GM21619 (cell line): ENCODE measurements around the gene GALNT6.

Source experiments
- ATAC-seq: cut with Tn5 transposase; IDR thresholded peaks from one replicate; pipeline ENCODE4 v1.9.1; 2021; ENCODE audit not compliant: unreplicated experiment

The GALNT6 gene

DNA sequence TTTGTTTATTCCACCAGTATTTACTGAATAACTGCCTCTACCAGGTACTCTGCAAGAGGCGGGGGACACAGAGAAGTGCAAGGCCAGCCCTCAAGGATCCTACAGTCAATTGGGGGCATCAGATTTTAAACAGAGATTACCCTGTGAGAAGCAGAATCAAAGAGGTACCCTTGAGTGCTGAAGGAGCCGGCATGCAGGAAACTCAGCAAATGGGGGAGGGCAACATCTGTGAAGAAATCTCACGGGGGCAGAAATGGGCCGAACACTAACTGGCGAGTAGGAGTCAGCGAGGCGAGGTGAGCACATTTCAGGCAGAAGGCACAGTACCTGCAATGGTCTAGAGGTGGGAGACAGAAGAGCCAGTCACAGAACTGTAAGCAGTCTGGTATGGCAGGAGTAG lies 9.0 kb downstream of the GALNT6 start:
- no peak for ATAC-seq

DNA sequence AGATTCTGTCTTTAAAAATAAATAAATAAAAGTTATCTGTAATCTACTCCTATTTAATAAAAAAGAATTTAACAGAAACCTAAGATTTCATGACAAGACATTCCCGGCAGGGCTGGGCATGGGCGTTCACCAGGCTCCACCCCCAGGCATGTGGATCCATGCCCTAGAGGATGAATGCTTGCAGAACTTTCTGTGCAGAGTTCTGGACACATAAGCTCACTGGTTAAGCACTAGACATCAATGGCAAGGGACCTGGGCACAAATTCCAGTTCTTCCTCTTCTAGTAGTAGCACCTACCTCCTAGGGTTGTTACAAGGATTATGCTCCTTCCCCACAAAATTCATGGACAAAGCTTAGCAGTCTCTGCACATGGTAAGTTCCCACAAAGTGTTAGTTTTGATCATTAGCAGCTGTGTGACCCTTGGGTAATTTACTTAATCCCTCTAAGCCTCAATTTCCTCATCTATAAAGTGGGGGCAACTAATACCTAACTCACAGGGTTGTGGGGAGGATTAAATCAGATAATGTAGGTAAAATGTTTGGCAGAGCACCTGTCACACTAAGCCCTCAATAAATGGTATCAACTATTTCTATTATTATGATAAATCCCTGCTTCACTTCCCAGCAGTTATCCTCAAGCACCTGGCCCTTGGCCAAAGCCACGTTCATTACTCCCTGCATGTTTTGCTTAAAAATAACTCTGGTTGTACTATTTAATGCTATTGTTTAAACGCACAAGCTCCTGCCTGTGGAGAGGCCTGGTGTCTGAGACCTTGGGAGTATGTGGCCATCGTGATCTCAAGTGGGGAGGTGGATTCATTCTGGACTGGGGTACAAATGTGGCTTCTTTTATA lies 9.8 kb downstream of the GALNT6 start:
- no peak for ATAC-seq

DNA sequence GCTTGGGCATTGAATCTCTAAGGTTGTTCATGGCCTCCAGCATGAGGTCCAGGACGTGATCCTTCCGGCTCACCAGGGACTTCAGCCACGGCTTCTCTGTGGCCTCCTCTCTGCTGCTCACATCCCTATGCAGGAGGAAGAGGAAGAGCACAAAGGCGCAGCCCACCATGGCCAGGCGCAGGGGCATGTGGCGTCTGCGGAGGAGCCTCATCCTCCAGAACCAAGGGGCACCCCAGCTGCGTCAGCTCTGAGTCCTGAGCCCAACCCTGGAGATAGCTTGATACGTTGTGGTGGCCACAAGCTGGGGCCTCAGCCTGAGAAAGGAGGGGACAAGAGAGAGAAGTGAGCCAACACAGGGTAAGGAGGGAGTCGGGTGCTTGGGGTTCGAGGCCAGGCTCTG lies 11.6 kb downstream of the GALNT6 start:
- no peak for ATAC-seq

DNA sequence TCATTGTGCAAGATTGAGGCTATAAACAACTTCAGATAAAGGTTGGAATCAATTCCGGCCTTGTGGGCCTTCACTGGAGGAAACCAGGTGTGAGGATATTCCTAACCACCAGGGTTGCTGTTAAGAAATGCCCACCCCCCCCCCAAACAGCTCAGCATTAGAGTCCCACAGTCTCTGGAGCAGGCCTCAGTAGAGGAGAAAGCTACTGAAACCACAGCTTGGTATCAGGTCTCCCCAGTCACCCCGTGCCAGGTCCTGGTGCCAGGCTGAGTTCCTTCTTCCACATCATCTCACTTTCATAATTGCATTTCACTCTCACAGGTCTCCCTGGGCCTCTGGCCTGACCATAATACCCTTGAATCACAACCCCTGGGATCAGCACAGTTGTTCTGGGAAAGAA lies 12.5 kb downstream of the GALNT6 start:
- ATAC-seq = no peak

DNA sequence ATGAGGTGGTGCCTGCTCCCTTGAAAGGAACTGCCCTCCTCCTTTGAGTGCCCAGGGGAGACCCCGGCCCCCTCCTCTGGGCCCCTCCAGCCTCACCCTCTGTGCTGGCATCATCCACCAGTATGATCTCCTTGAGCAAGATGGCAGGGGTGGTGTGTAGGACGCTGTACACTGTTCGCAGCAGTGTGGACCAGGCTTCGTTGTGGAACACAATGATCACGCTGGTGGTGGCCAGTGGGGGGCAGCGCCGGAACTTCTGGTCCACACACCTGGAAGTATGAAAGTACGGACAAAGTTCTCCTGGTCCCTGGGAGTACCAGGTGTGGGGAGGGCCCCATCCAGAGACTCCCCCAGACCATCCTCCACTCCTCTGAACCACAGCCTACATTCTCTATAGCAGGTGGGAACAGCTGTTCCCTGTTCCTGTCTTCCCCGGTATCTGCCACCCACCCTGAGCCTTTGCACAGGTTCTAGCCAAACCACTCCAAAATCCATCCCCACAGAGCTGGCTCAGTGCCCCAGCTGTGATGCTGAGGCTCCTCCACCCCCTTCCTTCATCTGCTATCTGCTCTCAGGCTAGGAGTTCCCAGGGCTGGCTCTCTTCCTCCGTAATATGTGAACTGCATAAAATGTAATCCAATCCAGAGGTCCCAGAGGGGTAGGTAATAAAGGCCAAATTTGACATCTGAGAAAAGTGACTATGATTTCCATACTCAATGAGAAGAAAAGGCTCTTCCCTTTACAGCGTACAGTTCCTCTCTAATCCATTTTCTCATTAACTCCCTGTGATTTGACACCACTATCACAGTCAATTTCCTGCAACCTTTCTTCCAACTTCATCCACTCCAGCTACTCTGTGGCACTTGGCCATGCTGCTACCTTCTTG lies 13.9 kb downstream of the GALNT6 start:
- ATAC-seq = no peak

DNA sequence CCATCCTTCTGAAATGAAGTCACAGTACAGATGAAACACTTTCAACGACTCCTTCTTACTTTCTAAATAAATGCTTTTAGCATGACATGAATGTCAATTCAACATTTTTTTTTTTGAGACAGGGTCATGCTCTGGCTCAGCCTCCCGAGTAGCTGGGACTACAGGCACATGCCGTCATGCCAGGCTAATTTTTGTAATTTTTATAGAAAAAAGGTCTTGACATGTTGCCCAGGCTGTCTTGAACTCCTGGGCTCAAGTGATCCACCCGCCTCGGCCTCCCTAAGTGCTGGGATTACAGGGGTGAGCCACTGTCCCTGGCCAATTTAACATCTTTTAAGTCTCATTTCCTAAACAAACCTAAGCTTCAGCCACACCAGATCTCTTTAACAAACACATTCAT lies 16.4 kb downstream of the GALNT6 start:
- ATAC-seq = no peak

DNA sequence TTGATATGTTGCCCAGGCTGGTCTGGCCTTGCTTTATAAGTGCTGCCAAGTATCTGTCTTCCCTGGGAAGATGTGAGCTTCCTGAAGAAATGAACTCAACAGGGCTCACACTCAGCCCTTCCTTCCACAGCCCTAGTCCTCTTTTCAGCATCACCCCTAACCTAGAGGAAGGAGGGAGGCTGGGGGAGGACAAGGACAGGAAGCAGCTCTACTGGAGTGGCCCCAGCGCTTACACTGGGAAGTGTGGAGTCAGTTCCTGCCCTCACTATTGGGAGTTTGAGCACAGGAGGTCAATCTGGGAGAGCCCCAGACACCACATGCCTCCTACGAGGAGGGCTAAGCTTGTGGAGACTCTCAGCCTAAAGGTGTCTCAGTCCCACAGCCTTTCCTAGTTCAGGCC lies 16.8 kb downstream of the GALNT6 start:
- ATAC-seq = no peak

DNA sequence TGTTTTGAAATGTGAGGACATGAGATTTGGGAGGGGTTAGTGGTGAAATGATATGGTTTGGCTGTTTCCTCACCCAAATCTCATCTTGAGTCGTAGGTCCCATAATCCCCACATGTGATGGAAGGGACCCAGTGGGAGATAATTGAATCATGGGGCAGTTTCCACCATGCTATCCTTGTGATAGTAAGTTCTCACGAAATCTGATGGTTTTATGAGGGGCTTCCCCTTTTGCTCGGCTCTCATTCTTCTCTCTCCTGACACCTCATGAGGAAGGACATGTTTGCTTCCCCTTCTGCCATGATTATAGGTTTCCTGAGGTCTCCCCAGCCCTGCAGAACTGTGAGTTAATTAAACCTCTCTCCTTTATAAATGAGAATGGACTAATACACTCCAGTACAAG lies 18.0 kb downstream of the GALNT6 start:
- no peak for ATAC-seq

DNA sequence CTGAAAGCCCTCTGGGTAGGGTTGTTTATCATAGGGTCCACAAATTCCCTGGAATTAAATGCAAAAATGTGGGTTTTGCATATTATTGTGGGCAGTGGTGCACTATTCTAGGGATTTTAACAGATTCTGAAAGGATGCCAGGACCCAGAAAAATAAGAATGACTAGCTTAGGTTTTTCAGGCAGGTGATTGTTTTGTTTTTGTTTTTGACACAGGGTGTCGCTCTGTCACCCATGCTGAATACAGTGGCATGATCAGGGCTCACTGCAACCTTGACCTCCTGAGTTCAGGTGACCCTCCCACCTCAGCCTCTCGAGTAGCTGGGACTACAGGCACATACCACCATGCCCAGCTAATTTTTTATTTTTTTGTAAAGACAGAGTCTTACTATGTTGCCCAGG lies 19.2 kb downstream of the GALNT6 start:
- ATAC-seq = no peak

DNA sequence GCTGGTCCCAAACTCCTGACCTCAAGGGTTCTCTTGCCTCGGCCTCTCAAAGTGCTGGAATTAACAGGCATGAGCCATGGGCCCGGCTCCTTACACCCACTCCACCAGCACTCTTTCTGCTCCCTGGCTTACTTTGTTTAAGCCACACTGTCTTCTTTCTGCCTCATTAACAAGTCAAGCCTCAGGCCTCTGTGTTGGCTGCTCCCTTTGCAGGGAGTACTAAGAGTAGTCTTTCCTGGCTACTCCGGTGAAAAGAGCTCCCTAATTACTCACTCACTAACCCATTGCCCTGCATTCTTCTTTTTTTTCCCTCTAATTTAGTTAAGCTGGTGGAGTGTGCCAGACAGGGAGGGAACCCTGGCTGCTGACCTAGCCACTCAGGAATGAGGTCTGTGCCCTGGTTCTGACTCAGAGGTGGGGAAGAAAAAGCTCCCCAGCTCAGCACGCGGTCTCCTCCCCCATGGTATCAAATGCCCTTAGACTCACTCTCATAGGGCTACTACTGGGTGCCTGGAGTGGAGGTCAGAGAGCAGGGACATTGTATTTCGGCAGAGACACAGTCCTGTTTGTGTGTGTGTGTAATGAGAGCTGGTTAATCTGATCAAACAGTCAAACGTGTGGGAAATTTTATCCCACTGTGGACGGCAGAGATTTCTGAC lies 19.8 kb downstream of the GALNT6 start:
- no peak for ATAC-seq

DNA sequence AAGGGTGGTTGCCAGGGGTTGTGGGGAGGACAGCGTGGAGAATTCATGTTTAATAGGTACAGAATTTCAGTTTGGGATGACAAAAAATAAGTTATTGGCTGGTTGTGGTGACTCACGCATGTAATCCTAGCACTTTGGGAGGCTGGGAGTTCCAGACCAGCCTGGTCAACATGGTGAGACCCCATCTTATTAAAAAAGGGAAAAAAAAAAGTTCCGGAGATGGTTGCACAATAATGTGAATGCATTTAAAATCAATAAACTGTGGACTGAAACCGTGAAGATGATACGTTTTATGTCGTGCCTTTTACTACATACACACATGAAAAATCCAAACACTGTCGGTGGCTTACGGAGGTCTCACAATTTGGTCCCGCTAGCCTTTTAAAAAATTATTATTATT lies 20.5 kb downstream of the GALNT6 start:
- ATAC-seq = no peak

DNA sequence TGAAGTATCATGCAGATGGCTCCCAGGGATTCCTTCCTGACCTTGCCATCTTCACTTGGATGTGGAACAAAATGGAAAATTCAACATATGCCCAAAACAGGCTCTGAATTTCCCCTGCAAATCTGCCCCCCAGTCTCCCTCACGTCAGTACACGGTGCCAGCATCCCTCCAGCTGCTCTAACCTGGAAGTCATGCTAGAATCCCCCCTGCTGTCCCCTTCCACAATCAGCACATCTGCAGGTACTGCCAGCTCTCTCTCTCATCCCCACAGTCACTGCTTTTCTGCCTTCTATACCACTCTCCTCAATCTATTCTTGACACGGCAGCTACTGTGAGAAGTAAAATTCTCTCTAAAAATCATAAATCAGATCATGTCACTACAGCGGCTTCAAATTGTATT lies 21.6 kb downstream of the GALNT6 start:
- ATAC-seq = no peak

DNA sequence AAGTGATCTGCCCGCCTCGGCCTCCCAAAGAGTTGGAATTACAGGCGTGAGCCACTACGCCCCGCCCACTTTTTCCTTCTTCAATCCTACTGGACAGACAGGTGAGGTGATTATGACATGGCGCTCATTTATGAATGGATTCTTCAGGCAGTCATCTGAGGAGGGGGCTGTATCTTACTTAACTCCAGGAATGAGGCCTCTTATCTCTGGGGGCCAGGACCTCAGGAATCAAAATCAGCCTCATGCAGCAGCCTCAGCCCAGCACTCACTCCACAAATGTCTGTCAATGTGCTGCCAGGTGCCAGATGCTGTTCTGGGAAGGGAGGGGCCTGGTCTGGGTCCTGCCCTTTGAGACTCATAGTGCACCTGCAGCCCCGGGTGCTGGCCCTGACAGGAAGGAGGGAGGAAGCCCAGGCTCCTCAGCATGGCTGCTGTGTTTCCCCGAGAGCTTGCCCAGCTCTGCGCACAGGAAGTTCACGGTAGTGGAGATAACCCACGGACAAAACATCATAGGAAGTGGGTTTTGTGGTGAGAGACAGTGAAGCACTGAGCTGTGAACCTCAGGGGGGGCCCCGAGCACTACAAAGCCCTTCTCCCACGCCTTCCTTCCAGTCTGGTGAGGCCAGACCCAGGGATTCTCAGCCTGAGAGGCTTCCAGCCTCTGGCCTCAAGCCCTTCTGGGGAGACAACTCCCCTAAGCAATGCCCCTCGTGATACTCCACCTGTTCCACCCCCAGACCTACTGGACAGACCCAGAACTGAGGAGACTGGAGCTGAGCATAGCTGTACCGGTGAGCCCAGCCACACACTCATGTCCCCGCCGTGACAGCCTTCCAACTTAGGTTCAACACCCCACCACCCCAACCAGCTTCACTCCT lies 22.3 kb downstream of the GALNT6 start:
- ATAC-seq = peak; percentile 99

DNA sequence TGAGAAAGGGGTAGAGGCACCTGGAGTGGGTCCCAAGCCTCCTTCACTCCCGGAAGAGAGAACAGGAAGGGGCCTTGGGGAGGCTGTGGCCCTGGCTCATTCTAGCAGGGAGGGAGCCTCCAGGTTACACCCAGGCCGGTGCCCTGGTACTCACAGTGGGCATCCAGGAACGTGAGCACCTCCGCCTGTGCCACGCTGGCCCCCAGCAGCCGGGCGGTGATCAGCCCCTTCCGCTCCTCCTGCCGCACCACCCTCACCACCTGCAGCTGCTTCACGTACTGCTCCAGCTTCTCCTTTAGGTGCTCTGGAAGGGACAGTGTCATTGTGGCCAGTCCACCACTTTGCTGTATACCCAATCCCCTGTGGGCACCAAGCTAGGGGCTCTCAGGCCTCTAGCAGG lies 25.9 kb downstream of the GALNT6 start:
- ATAC-seq = no peak

DNA sequence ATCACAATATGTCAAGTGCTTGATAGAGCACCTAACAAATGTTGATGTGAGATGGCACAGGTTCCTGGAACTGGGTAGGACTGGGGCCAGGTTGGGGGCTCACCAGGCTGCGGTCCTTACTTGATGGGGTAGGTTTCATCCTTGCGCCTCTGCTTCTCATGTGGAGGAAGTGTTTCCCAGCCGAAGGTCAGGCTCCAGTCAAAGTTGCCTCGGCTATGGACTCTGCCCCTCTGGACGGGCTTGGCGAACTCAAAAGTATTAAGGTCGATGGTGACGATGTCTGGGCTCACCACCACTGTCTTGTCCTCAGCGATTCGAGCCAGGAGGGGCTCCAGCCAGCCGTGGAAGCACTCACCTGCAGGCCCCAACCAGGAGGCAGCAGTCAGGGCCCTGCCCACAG lies 27.2 kb downstream of the GALNT6 start:
- ATAC-seq = no peak

DNA sequence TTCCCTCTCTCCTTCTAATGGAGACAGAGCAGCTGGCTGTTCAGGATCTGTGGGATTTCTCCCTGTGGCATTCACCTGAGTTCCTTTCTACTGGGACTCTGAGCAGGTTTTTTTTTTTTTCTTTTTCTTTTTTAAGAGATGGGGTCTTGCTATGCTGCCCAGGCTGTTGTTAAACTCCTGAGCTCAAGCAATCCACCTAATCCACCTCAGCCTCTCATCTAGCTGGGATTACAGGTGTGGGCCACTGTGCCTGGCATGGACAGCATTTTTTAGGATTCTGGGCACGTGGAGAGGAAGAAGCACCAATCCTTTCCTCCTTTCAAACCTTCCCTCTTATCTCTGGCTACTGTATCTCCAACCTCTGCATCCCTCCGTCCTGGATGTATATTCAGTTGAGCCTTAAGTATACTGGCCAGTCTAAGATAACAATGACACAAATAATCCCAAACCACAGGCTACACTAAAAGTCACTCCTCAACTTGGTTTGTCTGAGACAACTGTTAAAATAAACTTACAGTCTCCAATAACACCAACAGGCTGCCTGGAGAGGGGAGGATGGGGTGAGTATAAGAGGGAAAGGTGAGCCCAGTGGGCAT lies 28.4 kb downstream of the GALNT6 start:
- no peak for ATAC-seq

DNA sequence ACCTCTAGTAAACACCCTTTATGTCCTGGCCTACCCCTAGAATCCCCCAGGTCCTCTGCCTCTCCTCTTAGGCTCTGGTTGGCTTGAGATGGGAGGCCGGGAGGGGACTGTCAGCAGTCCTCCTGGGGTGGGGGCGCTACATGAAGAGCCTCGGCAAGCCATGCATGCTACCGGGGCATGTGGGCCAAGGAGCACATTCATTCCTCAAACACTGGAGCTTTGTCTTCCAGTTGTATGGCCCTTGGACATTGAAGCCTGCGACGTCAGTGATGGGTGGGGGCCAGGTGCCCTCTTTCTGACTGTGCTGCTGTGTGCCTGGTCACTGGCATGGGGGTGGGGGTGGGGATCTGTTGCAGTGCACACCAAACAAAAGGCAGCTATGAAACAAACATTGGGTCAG lies 28.9 kb downstream of the GALNT6 start:
- no peak for ATAC-seq

DNA sequence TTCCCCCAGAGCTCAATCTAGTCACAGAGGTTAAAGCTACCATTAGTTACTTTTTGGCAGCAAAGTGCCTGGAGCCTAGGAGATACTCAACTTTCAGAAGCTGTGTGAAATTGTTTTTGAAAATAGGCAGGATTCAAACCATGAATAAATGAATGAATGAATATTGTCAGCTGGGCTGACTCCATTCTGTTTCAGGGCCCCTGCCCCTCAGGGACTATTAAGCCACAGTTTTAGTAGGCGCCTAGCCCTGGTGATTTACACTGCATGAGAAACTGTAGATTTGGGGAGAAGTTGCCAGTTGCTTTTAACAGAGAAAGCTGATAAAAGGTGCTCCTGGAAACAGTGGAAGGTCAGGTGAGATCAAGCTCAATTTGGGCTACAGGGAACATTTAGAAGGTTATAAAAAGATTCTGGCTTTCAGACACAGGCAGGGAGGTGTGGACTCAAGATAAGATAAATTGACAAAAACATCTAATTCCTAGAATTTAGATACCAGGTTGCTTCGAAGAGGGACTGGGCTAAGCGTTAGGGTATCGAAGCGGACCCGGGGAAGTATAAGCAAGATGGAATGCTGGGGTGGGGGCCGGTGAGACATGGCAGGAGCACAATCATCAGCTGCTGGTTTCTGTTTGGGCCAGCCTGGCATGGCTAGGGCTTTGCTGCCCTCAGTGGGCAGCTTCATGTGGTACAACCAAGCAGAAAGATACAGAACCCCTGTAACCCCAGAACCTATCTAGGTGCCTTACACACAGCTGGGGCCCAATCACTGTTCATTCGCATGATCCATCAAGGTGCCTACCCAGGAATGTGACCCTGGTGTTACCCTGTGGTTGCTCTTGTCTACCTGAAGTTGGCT lies 29.8 kb downstream of the GALNT6 start:
- no peak for ATAC-seq

DNA sequence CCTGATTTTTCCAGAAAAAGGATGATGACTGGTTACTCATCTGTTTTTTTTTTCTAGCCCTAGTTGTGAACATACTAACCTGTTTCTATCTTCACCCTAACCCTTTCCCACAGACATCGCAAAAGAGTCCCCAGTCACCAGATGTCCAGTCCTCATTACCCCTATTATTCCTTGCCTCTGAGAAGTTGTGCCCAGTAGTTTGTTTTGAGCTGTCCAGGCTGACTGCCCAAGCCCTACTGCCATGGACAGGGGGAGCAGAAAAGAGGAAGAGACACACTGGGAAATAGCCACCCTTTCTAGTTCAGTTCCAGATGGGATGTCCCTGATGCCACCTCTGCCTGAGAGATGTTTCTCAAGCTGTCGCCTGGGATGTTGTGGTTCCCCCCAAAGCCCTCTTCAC lies 30.9 kb downstream of the GALNT6 start:
- no peak for ATAC-seq
